WTC11 (cell line): ENCODE data around the gene SH3PXD2A.
A peak's percentile ranks its signal among the peaks of the same experiment; 100 is the strongest.

ENCODE experiments used
- CBFB ChIP-seq: sonication (generic); formaldehyde crosslinking; IDR thresholded peaks from 2 replicates; pipeline ENCODE4 v1.8.1; 2022; ENCODE audit warnings: mild to moderate bottlenecking, low read depth, missing genetic modification reagents
- CREM ChIP-seq: sonication (generic); formaldehyde crosslinking; IDR thresholded peaks from 2 replicates; pipeline ENCODE4 v1.8.1; 2022; ENCODE audit warnings: mild to moderate bottlenecking, missing genetic modification reagents, moderate library complexity
- ETV6 ChIP-seq: sonication (generic); formaldehyde crosslinking; IDR thresholded peaks from 2 replicates; pipeline ENCODE4 v1.8.1; 2022; ENCODE audit warnings: mild to moderate bottlenecking, missing genetic modification reagents
- JUN ChIP-seq: sonication (generic); formaldehyde crosslinking; IDR thresholded peaks from 2 replicates; pipeline ENCODE4 v1.8.0; 2023; ENCODE audit warnings: mild to moderate bottlenecking, missing genetic modification reagents
- TF ChIP-seq, protein P1 (sequence below): sonication (generic); formaldehyde crosslinking; IDR thresholded peaks from 2 replicates; pipeline ENCODE4 v1.8.0; 2022; ENCODE audit warnings: mild to moderate bottlenecking, missing genetic modification reagents
- TF ChIP-seq, protein P2 (sequence below): fragments of 200-600 bp; IDR thresholded peaks from 2 replicates; pipeline ENCODE4 v1.8.0; 2022; ENCODE audit warnings: antibody characterized with exemption
- TF ChIP-seq, protein P3 (sequence below): sonication (generic); formaldehyde crosslinking; IDR thresholded peaks from 2 replicates; pipeline ENCODE4 v1.8.1; 2023; ENCODE audit warnings: mild to moderate bottlenecking, missing genetic modification reagents, moderate library complexity
- TF ChIP-seq, protein P4 (sequence below): sonication (generic); formaldehyde crosslinking; IDR thresholded peaks from 2 replicates; pipeline ENCODE4 v1.8.0; 2022; ENCODE audit warnings: missing genetic modification reagents
- TF ChIP-seq, protein P5 (sequence below): sonication (generic); formaldehyde crosslinking; IDR thresholded peaks from 2 replicates; pipeline ENCODE4 v1.8.0; 2023; ENCODE audit warnings: mild to moderate bottlenecking, missing genetic modification reagents
- TF ChIP-seq, protein P6 (sequence below): fragments of 250-450 bp; sonication (Bioruptor Pico); IDR thresholded peaks from 2 replicates; pipeline ENCODE4 v1.9.0; 2021; ENCODE audit warnings: mild to moderate bottlenecking, borderline replicate concordance
- TF ChIP-seq, protein P7 (sequence below): sonication (generic); formaldehyde crosslinking; IDR thresholded peaks from 2 replicates; pipeline ENCODE4 v1.8.1; 2022; ENCODE audit warnings: mild to moderate bottlenecking, moderate library complexity, missing genetic modification reagents
- TF ChIP-seq, protein P8 (sequence below): sonication (generic); formaldehyde crosslinking; IDR thresholded peaks from 2 replicates; pipeline ENCODE4 v1.8.1; 2023; ENCODE audit warnings: mild to moderate bottlenecking, moderate library complexity, missing genetic modification reagents
- TF ChIP-seq, protein P9 (sequence below): sonication (generic); formaldehyde crosslinking; IDR thresholded peaks from 2 replicates; pipeline ENCODE4 v1.8.1; 2023; ENCODE audit warnings: mild to moderate bottlenecking, missing genetic modification reagents, borderline replicate concordance

DNA sequence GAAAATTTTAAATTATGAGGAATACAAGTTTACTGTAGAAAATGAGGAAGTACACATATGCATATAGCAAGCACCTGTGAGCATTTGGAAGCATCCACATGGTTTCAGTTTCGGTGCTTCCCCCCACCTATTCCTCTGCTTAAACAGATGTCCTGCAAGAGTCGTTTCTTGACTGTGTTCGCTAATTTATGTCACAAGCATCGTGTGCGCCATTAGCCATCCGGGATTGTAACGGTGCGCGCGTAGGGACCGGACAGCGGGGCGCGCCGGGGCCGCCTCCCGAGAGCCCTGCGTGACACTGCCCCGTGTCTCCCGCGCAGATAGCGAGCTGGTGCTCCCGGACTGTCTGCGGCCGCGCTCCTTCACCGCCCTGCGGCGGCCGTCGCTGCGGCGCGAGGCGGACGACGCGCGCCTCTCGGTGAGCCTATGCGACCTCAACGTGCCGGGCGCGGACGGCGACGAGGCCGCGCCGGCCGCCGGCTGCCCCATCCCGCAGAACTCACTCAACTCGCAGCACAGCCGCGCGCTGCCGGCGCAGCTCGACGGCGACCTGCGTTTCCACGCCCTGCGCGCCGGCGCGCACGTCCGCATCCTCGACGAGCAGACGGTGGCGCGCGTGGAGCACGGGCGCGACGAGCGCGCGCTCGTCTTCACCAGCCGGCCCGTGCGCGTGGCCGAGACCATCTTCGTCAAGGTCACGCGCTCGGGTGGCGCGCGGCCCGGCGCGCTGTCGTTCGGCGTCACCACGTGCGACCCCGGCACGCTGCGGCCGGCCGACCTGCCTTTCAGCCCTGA is 271.0 kb downstream of the SH3PXD2A start:
- TF ChIP-seq, protein P1, sequence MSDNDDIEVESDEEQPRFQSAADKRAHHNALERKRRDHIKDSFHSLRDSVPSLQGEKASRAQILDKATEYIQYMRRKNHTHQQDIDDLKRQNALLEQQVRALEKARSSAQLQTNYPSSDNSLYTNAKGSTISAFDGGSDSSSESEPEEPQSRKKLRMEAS (CRISPR knock-in tag): no peak
- TF ChIP-seq CREM (CRISPR knock-in tag) (0 out of 2 replicates have a peak, but pooled peaks have one; percentile 49), CBFB (no peak), JUN (no peak), ETV6 (CRISPR knock-in tag) (no peak)
- TF ChIP-seq, protein P2, sequence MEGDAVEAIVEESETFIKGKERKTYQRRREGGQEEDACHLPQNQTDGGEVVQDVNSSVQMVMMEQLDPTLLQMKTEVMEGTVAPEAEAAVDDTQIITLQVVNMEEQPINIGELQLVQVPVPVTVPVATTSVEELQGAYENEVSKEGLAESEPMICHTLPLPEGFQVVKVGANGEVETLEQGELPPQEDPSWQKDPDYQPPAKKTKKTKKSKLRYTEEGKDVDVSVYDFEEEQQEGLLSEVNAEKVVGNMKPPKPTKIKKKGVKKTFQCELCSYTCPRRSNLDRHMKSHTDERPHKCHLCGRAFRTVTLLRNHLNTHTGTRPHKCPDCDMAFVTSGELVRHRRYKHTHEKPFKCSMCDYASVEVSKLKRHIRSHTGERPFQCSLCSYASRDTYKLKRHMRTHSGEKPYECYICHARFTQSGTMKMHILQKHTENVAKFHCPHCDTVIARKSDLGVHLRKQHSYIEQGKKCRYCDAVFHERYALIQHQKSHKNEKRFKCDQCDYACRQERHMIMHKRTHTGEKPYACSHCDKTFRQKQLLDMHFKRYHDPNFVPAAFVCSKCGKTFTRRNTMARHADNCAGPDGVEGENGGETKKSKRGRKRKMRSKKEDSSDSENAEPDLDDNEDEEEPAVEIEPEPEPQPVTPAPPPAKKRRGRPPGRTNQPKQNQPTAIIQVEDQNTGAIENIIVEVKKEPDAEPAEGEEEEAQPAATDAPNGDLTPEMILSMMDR: no peak
- TF ChIP-seq, protein P3, sequence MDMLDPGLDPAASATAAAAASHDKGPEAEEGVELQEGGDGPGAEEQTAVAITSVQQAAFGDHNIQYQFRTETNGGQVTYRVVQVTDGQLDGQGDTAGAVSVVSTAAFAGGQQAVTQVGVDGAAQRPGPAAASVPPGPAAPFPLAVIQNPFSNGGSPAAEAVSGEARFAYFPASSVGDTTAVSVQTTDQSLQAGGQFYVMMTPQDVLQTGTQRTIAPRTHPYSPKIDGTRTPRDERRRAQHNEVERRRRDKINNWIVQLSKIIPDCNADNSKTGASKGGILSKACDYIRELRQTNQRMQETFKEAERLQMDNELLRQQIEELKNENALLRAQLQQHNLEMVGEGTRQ (CRISPR knock-in tag): peak; percentile 10; the same call in 1 of the 2 replicates
- TF ChIP-seq, protein P4, sequence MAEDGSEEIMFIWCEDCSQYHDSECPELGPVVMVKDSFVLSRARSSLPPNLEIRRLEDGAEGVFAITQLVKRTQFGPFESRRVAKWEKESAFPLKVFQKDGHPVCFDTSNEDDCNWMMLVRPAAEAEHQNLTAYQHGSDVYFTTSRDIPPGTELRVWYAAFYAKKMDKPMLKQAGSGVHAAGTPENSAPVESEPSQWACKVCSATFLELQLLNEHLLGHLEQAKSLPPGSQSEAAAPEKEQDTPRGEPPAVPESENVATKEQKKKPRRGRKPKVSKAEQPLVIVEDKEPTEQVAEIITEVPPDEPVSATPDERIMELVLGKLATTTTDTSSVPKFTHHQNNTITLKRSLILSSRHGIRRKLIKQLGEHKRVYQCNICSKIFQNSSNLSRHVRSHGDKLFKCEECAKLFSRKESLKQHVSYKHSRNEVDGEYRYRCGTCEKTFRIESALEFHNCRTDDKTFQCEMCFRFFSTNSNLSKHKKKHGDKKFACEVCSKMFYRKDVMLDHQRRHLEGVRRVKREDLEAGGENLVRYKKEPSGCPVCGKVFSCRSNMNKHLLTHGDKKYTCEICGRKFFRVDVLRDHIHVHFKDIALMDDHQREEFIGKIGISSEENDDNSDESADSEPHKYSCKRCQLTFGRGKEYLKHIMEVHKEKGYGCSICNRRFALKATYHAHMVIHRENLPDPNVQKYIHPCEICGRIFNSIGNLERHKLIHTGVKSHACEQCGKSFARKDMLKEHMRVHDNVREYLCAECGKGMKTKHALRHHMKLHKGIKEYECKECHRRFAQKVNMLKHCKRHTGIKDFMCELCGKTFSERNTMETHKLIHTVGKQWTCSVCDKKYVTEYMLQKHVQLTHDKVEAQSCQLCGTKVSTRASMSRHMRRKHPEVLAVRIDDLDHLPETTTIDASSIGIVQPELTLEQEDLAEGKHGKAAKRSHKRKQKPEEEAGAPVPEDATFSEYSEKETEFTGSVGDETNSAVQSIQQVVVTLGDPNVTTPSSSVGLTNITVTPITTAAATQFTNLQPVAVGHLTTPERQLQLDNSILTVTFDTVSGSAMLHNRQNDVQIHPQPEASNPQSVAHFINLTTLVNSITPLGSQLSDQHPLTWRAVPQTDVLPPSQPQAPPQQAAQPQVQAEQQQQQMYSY: no peak
- TF ChIP-seq, protein P5, sequence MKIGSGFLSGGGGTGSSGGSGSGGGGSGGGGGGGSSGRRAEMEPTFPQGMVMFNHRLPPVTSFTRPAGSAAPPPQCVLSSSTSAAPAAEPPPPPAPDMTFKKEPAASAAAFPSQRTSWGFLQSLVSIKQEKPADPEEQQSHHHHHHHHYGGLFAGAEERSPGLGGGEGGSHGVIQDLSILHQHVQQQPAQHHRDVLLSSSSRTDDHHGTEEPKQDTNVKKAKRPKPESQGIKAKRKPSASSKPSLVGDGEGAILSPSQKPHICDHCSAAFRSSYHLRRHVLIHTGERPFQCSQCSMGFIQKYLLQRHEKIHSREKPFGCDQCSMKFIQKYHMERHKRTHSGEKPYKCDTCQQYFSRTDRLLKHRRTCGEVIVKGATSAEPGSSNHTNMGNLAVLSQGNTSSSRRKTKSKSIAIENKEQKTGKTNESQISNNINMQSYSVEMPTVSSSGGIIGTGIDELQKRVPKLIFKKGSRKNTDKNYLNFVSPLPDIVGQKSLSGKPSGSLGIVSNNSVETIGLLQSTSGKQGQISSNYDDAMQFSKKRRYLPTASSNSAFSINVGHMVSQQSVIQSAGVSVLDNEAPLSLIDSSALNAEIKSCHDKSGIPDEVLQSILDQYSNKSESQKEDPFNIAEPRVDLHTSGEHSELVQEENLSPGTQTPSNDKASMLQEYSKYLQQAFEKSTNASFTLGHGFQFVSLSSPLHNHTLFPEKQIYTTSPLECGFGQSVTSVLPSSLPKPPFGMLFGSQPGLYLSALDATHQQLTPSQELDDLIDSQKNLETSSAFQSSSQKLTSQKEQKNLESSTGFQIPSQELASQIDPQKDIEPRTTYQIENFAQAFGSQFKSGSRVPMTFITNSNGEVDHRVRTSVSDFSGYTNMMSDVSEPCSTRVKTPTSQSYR (CRISPR knock-in tag): no peak
- TF ChIP-seq, protein P6, sequence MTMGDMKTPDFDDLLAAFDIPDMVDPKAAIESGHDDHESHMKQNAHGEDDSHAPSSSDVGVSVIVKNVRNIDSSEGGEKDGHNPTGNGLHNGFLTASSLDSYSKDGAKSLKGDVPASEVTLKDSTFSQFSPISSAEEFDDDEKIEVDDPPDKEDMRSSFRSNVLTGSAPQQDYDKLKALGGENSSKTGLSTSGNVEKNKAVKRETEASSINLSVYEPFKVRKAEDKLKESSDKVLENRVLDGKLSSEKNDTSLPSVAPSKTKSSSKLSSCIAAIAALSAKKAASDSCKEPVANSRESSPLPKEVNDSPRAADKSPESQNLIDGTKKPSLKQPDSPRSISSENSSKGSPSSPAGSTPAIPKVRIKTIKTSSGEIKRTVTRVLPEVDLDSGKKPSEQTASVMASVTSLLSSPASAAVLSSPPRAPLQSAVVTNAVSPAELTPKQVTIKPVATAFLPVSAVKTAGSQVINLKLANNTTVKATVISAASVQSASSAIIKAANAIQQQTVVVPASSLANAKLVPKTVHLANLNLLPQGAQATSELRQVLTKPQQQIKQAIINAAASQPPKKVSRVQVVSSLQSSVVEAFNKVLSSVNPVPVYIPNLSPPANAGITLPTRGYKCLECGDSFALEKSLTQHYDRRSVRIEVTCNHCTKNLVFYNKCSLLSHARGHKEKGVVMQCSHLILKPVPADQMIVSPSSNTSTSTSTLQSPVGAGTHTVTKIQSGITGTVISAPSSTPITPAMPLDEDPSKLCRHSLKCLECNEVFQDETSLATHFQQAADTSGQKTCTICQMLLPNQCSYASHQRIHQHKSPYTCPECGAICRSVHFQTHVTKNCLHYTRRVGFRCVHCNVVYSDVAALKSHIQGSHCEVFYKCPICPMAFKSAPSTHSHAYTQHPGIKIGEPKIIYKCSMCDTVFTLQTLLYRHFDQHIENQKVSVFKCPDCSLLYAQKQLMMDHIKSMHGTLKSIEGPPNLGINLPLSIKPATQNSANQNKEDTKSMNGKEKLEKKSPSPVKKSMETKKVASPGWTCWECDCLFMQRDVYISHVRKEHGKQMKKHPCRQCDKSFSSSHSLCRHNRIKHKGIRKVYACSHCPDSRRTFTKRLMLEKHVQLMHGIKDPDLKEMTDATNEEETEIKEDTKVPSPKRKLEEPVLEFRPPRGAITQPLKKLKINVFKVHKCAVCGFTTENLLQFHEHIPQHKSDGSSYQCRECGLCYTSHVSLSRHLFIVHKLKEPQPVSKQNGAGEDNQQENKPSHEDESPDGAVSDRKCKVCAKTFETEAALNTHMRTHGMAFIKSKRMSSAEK (CRISPR knock-in tag): no peak
- TF ChIP-seq, protein P7, sequence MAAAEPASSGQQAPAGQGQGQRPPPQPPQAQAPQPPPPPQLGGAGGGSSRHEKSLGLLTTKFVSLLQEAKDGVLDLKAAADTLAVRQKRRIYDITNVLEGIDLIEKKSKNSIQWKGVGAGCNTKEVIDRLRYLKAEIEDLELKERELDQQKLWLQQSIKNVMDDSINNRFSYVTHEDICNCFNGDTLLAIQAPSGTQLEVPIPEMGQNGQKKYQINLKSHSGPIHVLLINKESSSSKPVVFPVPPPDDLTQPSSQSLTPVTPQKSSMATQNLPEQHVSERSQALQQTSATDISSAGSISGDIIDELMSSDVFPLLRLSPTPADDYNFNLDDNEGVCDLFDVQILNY (CRISPR knock-in tag): peak; percentile 28; the same call in 1 of the 2 replicates
- TF ChIP-seq, protein P8, sequence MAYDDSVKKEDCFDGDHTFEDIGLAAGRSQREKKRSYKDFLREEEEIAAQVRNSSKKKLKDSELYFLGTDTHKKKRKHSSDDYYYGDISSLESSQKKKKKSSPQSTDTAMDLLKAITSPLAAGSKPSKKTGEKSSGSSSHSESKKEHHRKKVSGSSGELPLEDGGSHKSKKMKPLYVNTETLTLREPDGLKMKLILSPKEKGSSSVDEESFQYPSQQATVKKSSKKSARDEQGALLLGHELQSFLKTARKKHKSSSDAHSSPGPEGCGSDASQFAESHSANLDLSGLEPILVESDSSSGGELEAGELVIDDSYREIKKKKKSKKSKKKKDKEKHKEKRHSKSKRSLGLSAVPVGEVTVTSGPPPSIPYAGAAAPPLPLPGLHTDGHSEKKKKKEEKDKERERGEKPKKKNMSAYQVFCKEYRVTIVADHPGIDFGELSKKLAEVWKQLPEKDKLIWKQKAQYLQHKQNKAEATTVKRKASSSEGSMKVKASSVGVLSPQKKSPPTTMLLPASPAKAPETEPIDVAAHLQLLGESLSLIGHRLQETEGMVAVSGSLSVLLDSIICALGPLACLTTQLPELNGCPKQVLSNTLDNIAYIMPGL (CRISPR knock-in tag): 0 out of 2 replicates have a peak, but pooled peaks have one; percentile 24
- TF ChIP-seq, protein P9, sequence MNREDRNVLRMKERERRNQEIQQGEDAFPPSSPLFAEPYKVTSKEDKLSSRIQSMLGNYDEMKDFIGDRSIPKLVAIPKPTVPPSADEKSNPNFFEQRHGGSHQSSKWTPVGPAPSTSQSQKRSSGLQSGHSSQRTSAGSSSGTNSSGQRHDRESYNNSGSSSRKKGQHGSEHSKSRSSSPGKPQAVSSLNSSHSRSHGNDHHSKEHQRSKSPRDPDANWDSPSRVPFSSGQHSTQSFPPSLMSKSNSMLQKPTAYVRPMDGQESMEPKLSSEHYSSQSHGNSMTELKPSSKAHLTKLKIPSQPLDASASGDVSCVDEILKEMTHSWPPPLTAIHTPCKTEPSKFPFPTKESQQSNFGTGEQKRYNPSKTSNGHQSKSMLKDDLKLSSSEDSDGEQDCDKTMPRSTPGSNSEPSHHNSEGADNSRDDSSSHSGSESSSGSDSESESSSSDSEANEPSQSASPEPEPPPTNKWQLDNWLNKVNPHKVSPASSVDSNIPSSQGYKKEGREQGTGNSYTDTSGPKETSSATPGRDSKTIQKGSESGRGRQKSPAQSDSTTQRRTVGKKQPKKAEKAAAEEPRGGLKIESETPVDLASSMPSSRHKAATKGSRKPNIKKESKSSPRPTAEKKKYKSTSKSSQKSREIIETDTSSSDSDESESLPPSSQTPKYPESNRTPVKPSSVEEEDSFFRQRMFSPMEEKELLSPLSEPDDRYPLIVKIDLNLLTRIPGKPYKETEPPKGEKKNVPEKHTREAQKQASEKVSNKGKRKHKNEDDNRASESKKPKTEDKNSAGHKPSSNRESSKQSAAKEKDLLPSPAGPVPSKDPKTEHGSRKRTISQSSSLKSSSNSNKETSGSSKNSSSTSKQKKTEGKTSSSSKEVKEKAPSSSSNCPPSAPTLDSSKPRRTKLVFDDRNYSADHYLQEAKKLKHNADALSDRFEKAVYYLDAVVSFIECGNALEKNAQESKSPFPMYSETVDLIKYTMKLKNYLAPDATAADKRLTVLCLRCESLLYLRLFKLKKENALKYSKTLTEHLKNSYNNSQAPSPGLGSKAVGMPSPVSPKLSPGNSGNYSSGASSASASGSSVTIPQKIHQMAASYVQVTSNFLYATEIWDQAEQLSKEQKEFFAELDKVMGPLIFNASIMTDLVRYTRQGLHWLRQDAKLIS: no peak
